ENCODE measurements around the gene BTBD9. TPM values are rescaled to one million over a fixed set of nuclear protein-coding genes. Genes with fewer than 3 reads are reported as not detected.

Gene BTBD9
- total RNA-seq, 2 donors from 2014 or later, result 14.2 to 18.2 TPM

- peaks cover 0 to 20% of the 10 kb centered on the region in 2 donors for H3K4me1 ChIP-seq
- H3K4me3 ChIP-seq, result no peak overlapping the region
- H3K27me3 ChIP-seq, result no peaks in the 10 kb centered on the region
- DNase-seq (ENCODE audit: low spot score), result no peak
- H3K9me3 ChIP-seq, result no peaks in the 10 kb centered on the region
- no peaks in the 10 kb centered on the region for H3K36me3 ChIP-seq
- TF ChIP-seq, protein P1, sequence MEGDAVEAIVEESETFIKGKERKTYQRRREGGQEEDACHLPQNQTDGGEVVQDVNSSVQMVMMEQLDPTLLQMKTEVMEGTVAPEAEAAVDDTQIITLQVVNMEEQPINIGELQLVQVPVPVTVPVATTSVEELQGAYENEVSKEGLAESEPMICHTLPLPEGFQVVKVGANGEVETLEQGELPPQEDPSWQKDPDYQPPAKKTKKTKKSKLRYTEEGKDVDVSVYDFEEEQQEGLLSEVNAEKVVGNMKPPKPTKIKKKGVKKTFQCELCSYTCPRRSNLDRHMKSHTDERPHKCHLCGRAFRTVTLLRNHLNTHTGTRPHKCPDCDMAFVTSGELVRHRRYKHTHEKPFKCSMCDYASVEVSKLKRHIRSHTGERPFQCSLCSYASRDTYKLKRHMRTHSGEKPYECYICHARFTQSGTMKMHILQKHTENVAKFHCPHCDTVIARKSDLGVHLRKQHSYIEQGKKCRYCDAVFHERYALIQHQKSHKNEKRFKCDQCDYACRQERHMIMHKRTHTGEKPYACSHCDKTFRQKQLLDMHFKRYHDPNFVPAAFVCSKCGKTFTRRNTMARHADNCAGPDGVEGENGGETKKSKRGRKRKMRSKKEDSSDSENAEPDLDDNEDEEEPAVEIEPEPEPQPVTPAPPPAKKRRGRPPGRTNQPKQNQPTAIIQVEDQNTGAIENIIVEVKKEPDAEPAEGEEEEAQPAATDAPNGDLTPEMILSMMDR (IDR thresholded peaks at IDR 0.05), result no peak
- H3K27ac ChIP-seq, result no peak overlapping the region
These were observed 398.4 kb downstream of the BTBD9 start for GRCh38 chr6:38241200-38241871.

- no peaks in the 10 kb centered on the region for H3K27me3 ChIP-seq
- DNase-seq (ENCODE audit: low spot score), result no peak
- peaks cover 0 to 15% of the 10 kb centered on the region in 2 donors for H3K4me1 ChIP-seq
- no peak overlapping the region for H3K27ac ChIP-seq
- H3K4me3 ChIP-seq, result no peak overlapping the region
- no peaks in the 10 kb centered on the region for H3K36me3 ChIP-seq
- no peaks in the 10 kb centered on the region for H3K9me3 ChIP-seq
- TF ChIP-seq, protein P1 (IDR thresholded peaks at IDR 0.05), result no peak
These were observed 399.8 kb downstream of the BTBD9 start for GRCh38 chr6:38239719-38240451.

GRCh38 chr6:38236631-38237030, 403.1 kb downstream of the BTBD9 start:
- DNase-seq (ENCODE audit: low spot score), result no peak
- Histone ChIP-seq H3K27ac (no peak overlapping the region), H3K9me3 (no peaks in the 10 kb centered on the region), H3K4me3 (no peak overlapping the region), H3K36me3 (no peaks in the 10 kb centered on the region), H3K27me3 (no peaks in the 10 kb centered on the region), H3K4me1 (peaks cover 0 to 7% of the 10 kb centered on the region in 2 donors)
- TF ChIP-seq, protein P1 (IDR thresholded peaks at IDR 0.05), result no peak

DNA sequence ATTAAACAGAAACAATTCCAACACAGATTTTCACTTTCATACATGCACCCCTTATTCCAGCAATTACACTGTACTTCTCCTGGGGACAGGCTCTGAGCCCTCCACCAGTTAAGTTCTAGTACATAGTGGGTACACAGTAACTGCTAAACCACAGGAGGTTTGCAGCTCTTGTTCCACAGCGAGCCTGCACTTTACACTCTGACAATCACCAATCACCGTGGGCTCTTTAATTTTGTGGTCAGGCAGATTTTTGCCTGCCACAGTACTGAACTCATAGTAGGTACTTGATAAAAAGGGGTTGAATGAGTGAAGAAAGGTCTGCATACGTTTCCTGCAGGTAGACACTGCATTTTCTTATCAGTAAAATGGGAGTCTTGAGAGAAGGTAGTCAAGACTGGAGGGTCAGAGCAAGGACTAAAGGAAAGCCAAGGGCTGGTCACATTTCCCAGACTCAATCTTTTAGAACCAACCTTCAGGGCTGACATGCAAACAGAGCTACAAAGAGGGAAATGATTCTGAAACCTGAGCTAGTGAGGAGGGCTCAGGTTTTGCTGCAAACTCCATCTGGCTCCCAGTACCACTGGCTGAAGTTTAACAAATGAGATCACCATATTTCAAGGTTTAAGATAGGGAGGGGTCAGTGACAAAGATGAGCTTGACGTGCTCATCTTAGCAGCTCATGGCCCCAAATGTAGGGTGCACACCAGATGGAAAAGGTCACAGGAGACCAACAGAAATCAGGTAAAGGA, 404.6 kb downstream of the BTBD9 start:
- no peak overlapping the region for H3K4me3 ChIP-seq
- H3K9me3 ChIP-seq, result no peaks in the 10 kb centered on the region
- DNase-seq (ENCODE audit: low spot score), result no peak
- H3K4me1 ChIP-seq, result peaks cover 0 to 5% of the 10 kb centered on the region in 2 donors
- H3K27me3 ChIP-seq, result no peaks in the 10 kb centered on the region
- H3K27ac ChIP-seq, result no peak overlapping the region
- no peaks in the 10 kb centered on the region for H3K36me3 ChIP-seq
- TF ChIP-seq, protein P1 (IDR thresholded peaks at IDR 0.05), result no peak

DNA sequence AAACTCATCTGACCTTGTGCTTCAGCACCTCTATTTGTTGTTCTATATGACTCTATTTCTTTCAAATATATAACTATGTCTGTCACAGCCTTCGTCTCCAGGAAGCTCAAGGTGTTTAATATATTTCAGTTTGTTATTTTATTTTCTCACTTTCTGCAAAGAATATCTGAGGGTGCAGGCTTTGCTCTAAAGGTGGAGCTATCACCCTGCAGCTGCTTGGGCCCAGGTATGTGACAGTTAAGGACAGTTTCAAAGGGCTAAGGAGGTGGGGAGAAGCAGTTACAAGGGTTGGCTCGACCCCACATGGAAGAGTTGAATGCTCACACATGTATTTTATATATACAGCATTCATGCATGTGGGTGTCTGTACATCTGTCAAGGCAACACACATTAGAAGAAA, 405.6 kb downstream of the BTBD9 start:
- H3K4me1 ChIP-seq, result no peaks in the 10 kb centered on the region
- no peak overlapping the region for H3K27ac ChIP-seq
- no peak for DNase-seq (ENCODE audit: low spot score)
- no peaks in the 10 kb centered on the region for H3K27me3 ChIP-seq
- H3K9me3 ChIP-seq, result no peaks in the 10 kb centered on the region
- H3K4me3 ChIP-seq, result no peak overlapping the region
- H3K36me3 ChIP-seq, result no peaks in the 10 kb centered on the region
- TF ChIP-seq, protein P1 (IDR thresholded peaks at IDR 0.05), result no peak

Measured in right atrium auricular region (tissue), 2 donors.